A549 treated with CORT108297 at 1 μM for 4 hours (cell line): ENCODE data around the gene FLRT3. TPM values are rescaled to one million over a fixed set of nuclear protein-coding genes. Genes with fewer than 3 reads are reported as not detected.

ENCODE experiments used
- total RNA-seq: library from RNA; stranded (reverse); fragments of 200-300 nt; extraction: Qiagen RNA extraction; gene quantifications from 5 replicates; pipeline ENCODE4 v1.2.3, GENCODE V29; 2022

The FLRT3 gene
- 1.6 to 2.2 TPM (median 1.8 TPM) in 5 replicates for total RNA-seq

GRCh38 chr20:14337400-14338171 lies at the start of gene FLRT3:
Gene FLRT3, minus strand, starts transcription at chr20:14337612. Its CDS starts 10,106 bp downstream, at chr20:14327506.

